Measurements from ENCODE around the gene KRT78.
"Not testable (repeated sequence)": the region's sequence is repeated elsewhere in the genome, so short reads cannot be mapped to it uniquely, and the experiment has no call there.

KRT78 gene

DNA sequence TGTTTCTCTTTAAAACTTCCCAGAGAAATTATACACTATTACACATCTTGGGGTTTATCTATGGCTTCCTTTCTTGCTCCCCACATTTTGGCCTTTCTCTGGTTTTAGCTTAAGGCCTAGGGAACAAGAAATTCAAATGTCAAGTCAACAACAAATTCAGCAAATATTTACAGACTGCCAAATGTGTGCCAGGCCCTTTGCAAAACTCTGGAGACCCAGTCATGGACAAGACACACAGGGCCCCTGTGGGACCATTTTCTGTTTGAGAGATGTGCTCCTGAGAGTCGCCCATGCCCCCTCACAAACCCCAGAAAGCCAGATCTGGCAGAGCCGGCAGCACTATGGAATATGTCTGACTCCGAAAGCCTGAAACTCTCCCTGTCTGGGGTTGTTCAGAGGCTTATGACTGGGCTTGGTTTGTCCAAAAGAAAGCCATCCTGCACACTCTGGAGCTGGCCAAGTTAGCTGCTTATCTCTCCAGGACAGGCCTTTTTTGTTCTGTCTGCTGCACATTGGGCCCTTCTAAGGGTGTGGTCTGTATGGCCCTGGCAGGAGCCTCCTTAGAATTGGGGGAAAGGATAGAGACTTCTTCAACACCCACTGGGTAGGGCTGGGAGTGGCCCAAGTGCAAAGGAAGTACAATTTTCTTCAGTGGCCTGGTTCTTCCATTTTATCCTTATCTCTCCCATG lies 51.8 kb downstream of the KRT78 start:
- TF ChIP-seq, protein P1, sequence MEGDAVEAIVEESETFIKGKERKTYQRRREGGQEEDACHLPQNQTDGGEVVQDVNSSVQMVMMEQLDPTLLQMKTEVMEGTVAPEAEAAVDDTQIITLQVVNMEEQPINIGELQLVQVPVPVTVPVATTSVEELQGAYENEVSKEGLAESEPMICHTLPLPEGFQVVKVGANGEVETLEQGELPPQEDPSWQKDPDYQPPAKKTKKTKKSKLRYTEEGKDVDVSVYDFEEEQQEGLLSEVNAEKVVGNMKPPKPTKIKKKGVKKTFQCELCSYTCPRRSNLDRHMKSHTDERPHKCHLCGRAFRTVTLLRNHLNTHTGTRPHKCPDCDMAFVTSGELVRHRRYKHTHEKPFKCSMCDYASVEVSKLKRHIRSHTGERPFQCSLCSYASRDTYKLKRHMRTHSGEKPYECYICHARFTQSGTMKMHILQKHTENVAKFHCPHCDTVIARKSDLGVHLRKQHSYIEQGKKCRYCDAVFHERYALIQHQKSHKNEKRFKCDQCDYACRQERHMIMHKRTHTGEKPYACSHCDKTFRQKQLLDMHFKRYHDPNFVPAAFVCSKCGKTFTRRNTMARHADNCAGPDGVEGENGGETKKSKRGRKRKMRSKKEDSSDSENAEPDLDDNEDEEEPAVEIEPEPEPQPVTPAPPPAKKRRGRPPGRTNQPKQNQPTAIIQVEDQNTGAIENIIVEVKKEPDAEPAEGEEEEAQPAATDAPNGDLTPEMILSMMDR (IDR thresholded peaks at IDR 0.05; ENCODE audit: low read depth, low read length, poor library complexity, severe bottlenecking): no peak
- TF ChIP-seq EZH2phosphoT487 (IDR thresholded peaks at IDR 0.05; ENCODE audit: borderline replicate concordance, low read length): no peak
- Histone ChIP-seq H3K9me2 (replicated peaks; ENCODE audit: control insufficient read depth, low read length) (no peaks in the 10 kb centered on the region), H3K9me3 (ENCODE audit: control insufficient read depth, insufficient read depth, low read length) (no peaks in the 10 kb centered on the region), H3K4me1 (ENCODE audit: control insufficient read depth, low read length) (no peaks in the 10 kb centered on the region), H3K27me3 (ENCODE audit: control insufficient read depth, low read length) (no peaks in the 10 kb centered on the region), H3F3A (ENCODE audit: control insufficient read depth, insufficient read depth) (no peaks in the 10 kb centered on the region), H3K4me3 (ENCODE audit: low read length) (no peak overlapping the region), H3K36me3 (ENCODE audit: control insufficient read depth, low read length) (no peaks in the 10 kb centered on the region), H3K79me2 (ENCODE audit: control insufficient read depth, low read length) (no peaks in the 10 kb centered on the region), H3K27ac (ENCODE audit: low read depth, low read length) (no peak overlapping the region), H3K4me2 (ENCODE audit: low read length) (no peak overlapping the region), H4K20me1 (ENCODE audit: control insufficient read depth, insufficient read depth, low read depth, low read length) (no peaks in the 10 kb centered on the region)

- TF ChIP-seq EZH2phosphoT487 (IDR thresholded peaks at IDR 0.05; ENCODE audit: borderline replicate concordance, low read length): no peak
- TF ChIP-seq, protein P1 (IDR thresholded peaks at IDR 0.05; ENCODE audit: low read depth, low read length, poor library complexity, severe bottlenecking): no peak
- Histone ChIP-seq H3K27ac (ENCODE audit: low read depth, low read length) (no peak overlapping the region), H3K9me3 (ENCODE audit: control insufficient read depth, insufficient read depth, low read length) (no peaks in the 10 kb centered on the region), H3K36me3 (ENCODE audit: control insufficient read depth, low read length) (no peaks in the 10 kb centered on the region), H3K4me1 (ENCODE audit: control insufficient read depth, low read length) (no peaks in the 10 kb centered on the region), H3K27me3 (ENCODE audit: control insufficient read depth, low read length) (no peaks in the 10 kb centered on the region), H3K79me2 (ENCODE audit: control insufficient read depth, low read length) (no peaks in the 10 kb centered on the region), H3K4me3 (ENCODE audit: low read length) (no peak overlapping the region), H3K9me2 (replicated peaks; ENCODE audit: control insufficient read depth, low read length) (no peaks in the 10 kb centered on the region), H4K20me1 (ENCODE audit: control insufficient read depth, insufficient read depth, low read depth, low read length) (no peaks in the 10 kb centered on the region), H3K4me2 (ENCODE audit: low read length) (no peak overlapping the region), H3F3A (ENCODE audit: control insufficient read depth, insufficient read depth) (no peaks in the 10 kb centered on the region)
Observed at GRCh38 chr12:52796429-52796794, 52.4 kb downstream of the KRT78 start.

- Histone ChIP-seq H4K20me1 (ENCODE audit: control insufficient read depth, insufficient read depth, low read depth, low read length) (no peaks in the 10 kb centered on the region), H3K27ac (ENCODE audit: low read depth, low read length) (no peak within 1 kb of the TSS), H3K79me2 (ENCODE audit: control insufficient read depth, low read length) (no peaks in the 10 kb centered on the region), H3K9me3 (ENCODE audit: control insufficient read depth, insufficient read depth, low read length) (no peaks in the 10 kb centered on the region), H3K27me3 (ENCODE audit: control insufficient read depth, low read length) (no peaks in the 10 kb centered on the region), H3K4me2 (ENCODE audit: low read length) (no peak within 1 kb of the TSS), H3K4me3 (ENCODE audit: low read length) (no peak within 1 kb of the TSS), H3K9me2 (replicated peaks; ENCODE audit: control insufficient read depth, low read length) (no peaks in the 10 kb centered on the region), H3F3A (ENCODE audit: control insufficient read depth, insufficient read depth) (no peaks in the 10 kb centered on the region), H3K36me3 (ENCODE audit: control insufficient read depth, low read length) (no peaks in the 10 kb centered on the region), H3K4me1 (ENCODE audit: control insufficient read depth, low read length) (no peaks in the 10 kb centered on the region)
- no peak for TF ChIP-seq EZH2phosphoT487 (IDR thresholded peaks at IDR 0.05; ENCODE audit: borderline replicate concordance, low read length)
- TF ChIP-seq, protein P1 (IDR thresholded peaks at IDR 0.05; ENCODE audit: low read depth, low read length, poor library complexity, severe bottlenecking): no peak
Observed at GRCh38 chr12:52795694-52796428, 52.9 kb downstream of the KRT78 start, which contains the start of gene KRT3. TSS of gene KRT3 (minus strand) at chr12:52796117. CDS start at chr12:52796042, 75 bp downstream.

GRCh38 chr12:52795332-52795674 lies 53.5 kb downstream of the KRT78 start:
- H4K20me1 ChIP-seq (ENCODE audit: control insufficient read depth, insufficient read depth, low read depth, low read length); H3K4me3 ChIP-seq (ENCODE audit: low read length); H3K4me1 ChIP-seq (ENCODE audit: control insufficient read depth, low read length); H3K9me2 ChIP-seq (replicated peaks; ENCODE audit: control insufficient read depth, low read length); H3K27ac ChIP-seq (ENCODE audit: low read depth, low read length); H3K9me3 ChIP-seq (ENCODE audit: control insufficient read depth, insufficient read depth, low read length); H3K36me3 ChIP-seq (ENCODE audit: control insufficient read depth, low read length); H3F3A ChIP-seq (ENCODE audit: control insufficient read depth, insufficient read depth); H3K27me3 ChIP-seq (ENCODE audit: control insufficient read depth, low read length); H3K4me2 ChIP-seq (ENCODE audit: low read length); H3K79me2 ChIP-seq (ENCODE audit: control insufficient read depth, low read length): not testable (repeated sequence)
